HG03097 (cell line): ENCODE data around the gene ATF2.

Experiments
- ATAC-seq: cut with Tn5 transposase; IDR thresholded peaks from one replicate; pipeline ENCODE4 v1.9.1; 2021; ENCODE audit not compliant: unreplicated experiment, low FRiP score

ATF2 gene

GRCh38 chr2:175034716-175035115, 133.3 kb downstream of the ATF2 start:
- no peak for ATAC-seq

GRCh38 chr2:175030380-175031271, 137.4 kb downstream of the ATF2 start:
- no peak for ATAC-seq

DNA sequence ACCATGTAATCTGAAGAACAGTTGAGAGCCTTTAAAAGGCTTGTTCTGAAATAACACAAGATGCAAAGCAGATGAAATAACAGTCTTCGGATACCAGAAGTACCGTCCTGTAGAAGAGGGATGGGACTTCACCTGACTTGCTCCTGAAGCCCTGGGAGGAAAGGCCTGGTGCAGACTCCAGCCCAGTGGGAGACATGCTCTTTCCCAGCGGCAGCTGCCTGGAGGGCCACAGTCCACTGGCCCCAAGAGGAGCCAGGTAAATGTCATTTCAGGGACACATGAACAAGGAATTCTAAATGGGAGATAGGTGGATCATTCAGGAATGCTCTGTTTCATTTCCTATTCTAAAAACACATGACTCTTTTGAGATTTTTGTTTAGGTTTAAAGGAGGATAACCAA, 140.2 kb downstream of the ATF2 start:
- ATAC-seq: no peak

DNA sequence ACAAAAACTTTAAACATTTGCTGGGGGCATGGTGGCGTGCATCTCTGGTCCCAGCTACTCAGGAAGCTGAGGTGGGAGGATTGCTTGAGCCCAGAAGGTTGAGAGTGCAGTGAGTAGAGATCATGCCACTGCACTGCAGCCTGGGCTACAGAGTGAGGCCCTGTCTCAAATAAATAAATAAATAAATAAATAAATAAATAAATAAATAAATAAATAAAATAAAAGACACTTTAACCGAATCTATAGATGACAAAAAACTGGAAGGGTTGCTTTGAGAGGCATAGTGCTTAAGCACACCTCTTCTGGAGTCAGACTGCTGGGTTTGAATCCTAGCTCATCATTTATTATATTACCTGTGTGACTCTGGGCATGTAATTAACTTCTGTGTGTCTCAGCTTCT, 141.6 kb downstream of the ATF2 start:
- ATAC-seq: no peak

DNA sequence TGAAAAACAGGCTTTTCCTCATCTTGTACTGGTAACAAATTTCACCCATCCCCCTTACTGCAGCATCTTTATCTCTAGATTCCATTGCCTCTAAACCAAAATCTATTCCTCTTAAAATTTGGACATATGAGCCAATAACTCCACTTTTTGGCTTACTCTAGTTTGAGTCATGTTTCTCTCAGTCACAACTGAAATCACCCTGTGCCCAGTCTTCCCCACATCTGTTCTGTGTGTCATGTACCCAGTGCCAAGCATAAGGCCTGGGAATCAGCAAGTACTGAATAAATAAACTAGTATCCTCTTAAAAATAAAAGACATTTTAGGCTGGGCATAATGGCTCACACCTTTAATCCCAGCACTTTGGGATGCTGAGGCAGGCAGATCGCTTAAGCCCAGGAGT, 142.1 kb downstream of the ATF2 start:
- no peak for ATAC-seq

- ATAC-seq: no peak
Measured at GRCh38 chr2:175025233-175025632, 142.8 kb downstream of the ATF2 start.

- no peak for ATAC-seq
Measured at GRCh38 chr2:175022923-175023322, 145.1 kb downstream of the ATF2 start.
